Epithelial cell of proximal tubule (primary cell): Measurements from ENCODE around the gene SEZ6L2. TPM values are rescaled to one million over a fixed set of nuclear protein-coding genes. Genes with fewer than 3 reads are reported as not detected.
"Not testable (repeated sequence)": the region's sequence is repeated elsewhere in the genome, so short reads cannot be mapped to it uniquely, and the experiment has no call there.

Source experiments
- DNase-seq: peaks from one replicate; pipeline ENCODE4 v3.0.0-alpha.2; 2011; ENCODE audit warnings: low read depth
- H3K4me3 ChIP-seq: 2 replicates; pipeline ENCODE4 v1.5.1; 2011; ENCODE audit warnings: low read depth, mild to moderate bottlenecking, low read length
- total RNA-seq: library from RNA; depleted of rRNA; stranded (reverse); fragments of >200 nt; gene quantifications from 2 replicates; pipeline ENCODE4 v1.2.3, GENCODE V29; 2015
- TF ChIP-seq, protein P1 (sequence below): conservative IDR thresholded peaks from 2 replicates; pipeline ENCODE4 v1.5.1; 2012; ENCODE audit warnings: low read depth, mild to moderate bottlenecking, low read length

SEZ6L2 gene
- total RNA-seq, 1 donor from 2014 or later: 12.8 TPM

DNA sequence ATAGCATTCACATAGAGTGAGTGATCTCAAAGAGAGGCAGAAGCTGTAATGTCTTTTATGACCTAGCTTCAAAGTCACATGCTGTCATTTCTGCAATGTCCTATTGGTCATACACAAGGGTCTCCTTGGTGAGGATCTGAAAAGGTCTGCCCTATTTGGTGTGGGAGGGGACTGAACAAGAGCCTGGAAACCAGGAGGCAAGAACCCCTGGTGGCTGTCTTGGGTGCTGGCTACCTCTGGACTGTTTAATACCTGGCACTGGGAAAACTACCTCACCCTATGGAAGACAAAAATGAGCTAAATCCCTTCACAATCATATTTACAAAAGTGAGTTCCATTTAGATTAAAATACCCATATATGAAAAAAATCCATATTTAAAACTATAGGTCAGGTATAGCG is 17.6 kb upstream of the SEZ6L2 start:
- TF ChIP-seq, protein P1, sequence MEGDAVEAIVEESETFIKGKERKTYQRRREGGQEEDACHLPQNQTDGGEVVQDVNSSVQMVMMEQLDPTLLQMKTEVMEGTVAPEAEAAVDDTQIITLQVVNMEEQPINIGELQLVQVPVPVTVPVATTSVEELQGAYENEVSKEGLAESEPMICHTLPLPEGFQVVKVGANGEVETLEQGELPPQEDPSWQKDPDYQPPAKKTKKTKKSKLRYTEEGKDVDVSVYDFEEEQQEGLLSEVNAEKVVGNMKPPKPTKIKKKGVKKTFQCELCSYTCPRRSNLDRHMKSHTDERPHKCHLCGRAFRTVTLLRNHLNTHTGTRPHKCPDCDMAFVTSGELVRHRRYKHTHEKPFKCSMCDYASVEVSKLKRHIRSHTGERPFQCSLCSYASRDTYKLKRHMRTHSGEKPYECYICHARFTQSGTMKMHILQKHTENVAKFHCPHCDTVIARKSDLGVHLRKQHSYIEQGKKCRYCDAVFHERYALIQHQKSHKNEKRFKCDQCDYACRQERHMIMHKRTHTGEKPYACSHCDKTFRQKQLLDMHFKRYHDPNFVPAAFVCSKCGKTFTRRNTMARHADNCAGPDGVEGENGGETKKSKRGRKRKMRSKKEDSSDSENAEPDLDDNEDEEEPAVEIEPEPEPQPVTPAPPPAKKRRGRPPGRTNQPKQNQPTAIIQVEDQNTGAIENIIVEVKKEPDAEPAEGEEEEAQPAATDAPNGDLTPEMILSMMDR: peak; percentile 25
- no peak for DNase-seq

DNA sequence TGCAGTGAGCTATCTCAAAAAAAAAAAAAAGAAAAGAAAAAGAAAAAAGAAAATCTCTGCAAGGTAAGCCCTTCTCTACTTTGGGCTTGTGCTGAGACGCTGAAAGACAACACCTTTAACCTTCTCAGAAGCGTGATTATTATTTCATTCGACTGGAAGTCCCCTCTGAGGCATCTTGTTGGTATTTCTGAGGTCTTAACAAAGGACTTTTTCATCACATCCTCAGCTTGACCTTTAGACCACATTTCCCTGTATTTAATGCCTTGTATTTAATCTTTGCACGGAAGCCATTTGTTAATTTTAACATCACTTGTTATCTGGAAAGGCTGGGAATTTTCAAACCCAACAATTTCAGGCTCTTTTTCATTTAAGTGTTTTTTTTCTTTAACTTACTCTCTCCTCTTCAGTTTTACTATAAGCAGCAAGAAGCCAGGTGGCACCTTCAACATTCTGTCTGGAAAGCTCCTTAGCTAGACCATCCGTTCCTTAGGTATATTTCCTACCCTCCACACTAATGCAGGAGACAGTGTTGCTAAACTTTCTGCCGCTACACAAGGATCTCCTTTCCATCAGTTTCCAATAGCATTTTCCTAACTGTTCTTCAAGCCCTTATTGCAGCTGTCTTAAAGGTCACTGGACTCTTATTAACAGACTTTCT is 16.4 kb upstream of the SEZ6L2 start:
- TF ChIP-seq, protein P1: no peak
- peak; percentile 53 for DNase-seq
- no peak overlapping the region for H3K4me3 ChIP-seq

More for the DNA sequence above, 17.6 kb upstream of the SEZ6L2 start:
- H3K4me3 ChIP-seq: no peak overlapping the region

DNA sequence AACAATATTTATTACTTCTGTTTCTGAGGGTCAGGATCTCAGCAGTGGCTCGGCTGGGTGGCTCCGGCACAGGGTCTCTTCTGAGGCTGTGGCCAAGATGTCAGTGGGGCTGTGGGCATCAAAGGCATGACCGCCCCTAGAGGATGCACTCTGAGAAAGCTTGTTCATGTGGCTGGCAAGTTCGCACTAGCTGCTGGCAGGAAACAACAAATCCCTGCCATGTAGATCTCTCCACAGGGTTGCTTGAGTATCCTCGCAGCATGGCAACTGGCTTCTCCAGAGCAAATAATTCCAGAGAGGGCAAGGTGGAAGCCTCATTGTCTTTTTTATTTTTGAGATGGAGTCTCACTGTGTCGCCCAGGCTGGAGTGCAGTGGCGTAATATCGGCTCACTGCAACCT is 14.2 kb upstream of the SEZ6L2 start:
- TF ChIP-seq, protein P1: no peak
- DNase-seq: no peak
- H3K4me3 ChIP-seq: no peak overlapping the region

DNA sequence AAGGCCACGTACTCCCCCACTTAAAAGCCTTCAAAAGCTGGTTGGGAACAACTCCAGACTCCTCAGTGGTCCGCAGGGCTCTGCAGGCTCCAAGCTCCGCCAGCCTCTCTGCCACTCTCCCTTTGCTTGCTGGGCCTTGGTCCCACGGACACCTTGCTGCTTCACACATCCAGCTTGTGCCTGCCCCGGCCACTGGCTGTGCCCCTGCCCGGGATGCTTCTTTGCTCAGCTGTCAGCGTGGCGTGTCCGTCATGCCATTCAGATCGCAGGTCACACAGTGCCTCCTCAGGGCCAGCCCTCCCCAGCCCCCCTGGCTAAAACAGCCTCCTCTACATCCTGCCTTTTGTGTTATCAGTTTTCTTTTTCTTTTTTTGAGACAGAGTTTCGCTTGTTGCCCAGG is 12.7 kb upstream of the SEZ6L2 start:
- H3K4me3 ChIP-seq: no peak overlapping the region
- TF ChIP-seq, protein P1: no peak
- DNase-seq: no peak

DNA sequence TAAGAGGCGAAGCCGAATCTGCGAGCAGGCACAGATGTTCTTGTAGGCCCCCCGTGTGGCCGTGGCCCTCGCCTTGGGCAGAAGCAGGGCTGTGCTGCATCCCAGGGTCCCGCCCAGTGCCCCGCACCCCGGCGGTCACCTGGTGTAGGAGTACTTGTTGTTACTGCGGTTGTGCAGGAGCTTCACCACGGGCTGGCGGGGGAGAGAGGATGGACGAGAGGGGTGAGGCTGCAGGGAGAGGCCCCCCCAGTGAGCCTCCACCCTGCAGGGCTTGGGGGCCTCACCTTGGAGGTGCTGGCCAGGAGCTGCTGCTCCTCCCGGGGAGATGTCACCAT is 12.3 kb upstream of the SEZ6L2 start:
- no peak overlapping the region for H3K4me3 ChIP-seq
- no peak for DNase-seq
- TF ChIP-seq, protein P1: no peak

DNA sequence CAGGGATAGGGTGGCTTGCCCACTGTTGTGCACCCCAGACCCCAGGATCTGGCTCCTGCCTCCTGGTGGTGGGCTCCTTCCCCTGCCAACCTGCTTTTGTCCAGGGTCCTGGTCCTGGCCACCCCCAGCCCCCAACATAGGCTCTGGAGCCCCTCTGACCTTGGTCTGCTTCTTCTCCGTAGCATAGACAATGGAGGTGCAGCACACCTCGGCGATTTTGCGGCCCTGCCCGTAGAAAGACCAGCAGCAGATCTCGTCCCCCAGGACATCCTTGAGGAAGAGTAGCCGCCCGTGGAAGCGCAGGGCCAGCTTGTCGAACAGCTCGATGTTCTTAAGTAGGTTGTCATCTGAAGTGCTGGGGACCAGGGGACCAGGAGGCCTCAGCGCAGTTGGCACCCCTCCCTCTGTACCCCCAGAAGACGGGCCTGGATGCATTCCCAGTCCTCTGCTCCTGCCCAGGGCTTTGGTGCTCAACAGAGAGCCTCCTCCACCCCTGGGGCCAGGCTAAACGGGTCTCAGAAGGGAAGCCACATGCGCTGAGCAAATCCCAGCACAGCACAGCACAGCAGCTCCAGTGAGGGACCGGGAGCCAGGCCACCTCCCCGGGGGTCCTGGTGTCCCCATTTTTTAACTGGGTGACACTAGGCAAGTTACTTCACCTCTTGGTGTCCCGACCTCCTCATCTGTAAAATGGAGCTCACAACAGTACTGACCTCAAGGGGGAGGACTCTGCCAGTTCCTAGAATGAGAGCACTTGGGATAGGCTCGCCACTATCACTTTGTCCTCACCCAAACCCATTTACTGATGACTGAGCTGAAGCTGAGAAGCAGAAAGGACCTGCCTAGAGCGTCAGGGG is 11.7 kb upstream of the SEZ6L2 start:
- DNase-seq: no peak
- TF ChIP-seq, protein P1: no peak
- no peak overlapping the region for H3K4me3 ChIP-seq

DNA sequence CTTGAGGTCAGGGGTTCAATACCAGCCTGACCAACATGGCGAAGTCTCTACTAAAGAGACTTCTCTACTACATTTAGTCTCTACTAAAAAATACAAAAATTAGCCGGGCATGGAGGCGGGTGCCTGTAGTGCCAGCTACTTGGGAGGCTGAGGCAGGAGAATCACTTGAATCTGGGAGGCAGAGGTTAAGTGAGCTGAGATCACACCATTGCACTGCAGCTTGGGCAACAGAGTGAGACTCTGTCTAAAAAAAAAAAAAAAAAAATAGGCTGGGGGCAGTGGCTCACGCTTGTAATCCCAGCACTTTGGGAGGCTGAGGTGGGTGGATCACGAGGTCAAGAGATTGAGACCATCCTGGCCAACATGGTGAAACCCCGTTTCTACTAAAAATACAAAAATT is 10.5 kb upstream of the SEZ6L2 start:
- H3K4me3 ChIP-seq, DNase-seq: not testable (repeated sequence)
